HG02938 (cell line): ENCODE results near the gene HIVEP3.

Experiments
- ATAC-seq: cut with Tn5 transposase; IDR thresholded peaks from one replicate; pipeline ENCODE4 v1.9.1; 2021; ENCODE audit warnings: mild to moderate bottlenecking, moderate library complexity; ENCODE audit not compliant: unreplicated experiment

The HIVEP3 gene

GRCh38 chr1:41813755-41814745, 104.7 kb downstream of the HIVEP3 start:
- no peak for ATAC-seq

GRCh38 chr1:41813226-41813625, 105.5 kb downstream of the HIVEP3 start:
- ATAC-seq = no peak

- no peak for ATAC-seq
Observed at GRCh38 chr1:41812453-41812852, 106.3 kb downstream of the HIVEP3 start.

GRCh38 chr1:41812051-41812450, 106.7 kb downstream of the HIVEP3 start:
- ATAC-seq = no peak

- ATAC-seq = no peak
Observed at GRCh38 chr1:41811051-41811795, 107.5 kb downstream of the HIVEP3 start.

GRCh38 chr1:41810446-41810845, 108.3 kb downstream of the HIVEP3 start:
- no peak for ATAC-seq

- ATAC-seq = no peak
Observed at GRCh38 chr1:41809692-41810091, 109.0 kb downstream of the HIVEP3 start.

GRCh38 chr1:41807390-41807789, 111.3 kb downstream of the HIVEP3 start:
- ATAC-seq = no peak

- no peak for ATAC-seq
Observed at GRCh38 chr1:41806472-41807155, 112.1 kb downstream of the HIVEP3 start.

GRCh38 chr1:41805771-41806471, 112.8 kb downstream of the HIVEP3 start:
- ATAC-seq = no peak

- ATAC-seq = no peak
Observed at GRCh38 chr1:41804176-41804575, 114.5 kb downstream of the HIVEP3 start.

- no peak for ATAC-seq
Observed at GRCh38 chr1:41803656-41804055, 115.1 kb downstream of the HIVEP3 start.

- ATAC-seq = no peak
Observed at GRCh38 chr1:41802532-41803501, 115.9 kb downstream of the HIVEP3 start.

- peak; percentile 53 for ATAC-seq
Observed at GRCh38 chr1:41800311-41800829, 118.4 kb downstream of the HIVEP3 start.

GRCh38 chr1:41799723-41800122, 119.0 kb downstream of the HIVEP3 start:
- no peak for ATAC-seq

GRCh38 chr1:41799205-41799604, 119.5 kb downstream of the HIVEP3 start:
- no peak for ATAC-seq

GRCh38 chr1:41795205-41795762, 123.4 kb downstream of the HIVEP3 start:
- ATAC-seq = no peak

GRCh38 chr1:41794031-41794430, 124.7 kb downstream of the HIVEP3 start:
- ATAC-seq = no peak

GRCh38 chr1:41792485-41792770, 126.3 kb downstream of the HIVEP3 start:
- ATAC-seq = no peak
